Kidney (tissue), 14 donors: ENCODE measurements around the gene PAQR6. TPM values are rescaled to one million over a fixed set of nuclear protein-coding genes. Genes with fewer than 3 reads are reported as not detected.

Experiments
- DNase-seq, 5 donors: peaks; one replicate each; pipeline ENCODE4 v3.0.0-alpha.2; 2013 to 2020
- FAIRE-seq: peaks from 2 replicates; lab custom pipeline; 2012; peaks lifted over from hg19 to GRCh38; lab: Jason Lieb, UNC
- H3K27ac ChIP-seq, 2 donors: one replicate each; pipeline ENCODE4 v1.7.0; 2013; ENCODE audit warnings: low read depth in 2 of 2, low read length in 2 of 2, inconsistent platforms in 1 of 2
- H3K27me3 ChIP-seq: one replicate; pipeline ENCODE4 v1.7.1; 2013; ENCODE audit warnings: low read length, inconsistent platforms; ENCODE audit not compliant: control insufficient read depth, insufficient read depth
- H3K36me3 ChIP-seq, 3 donors: one replicate each; pipeline versions ENCODE4 v1.7.0 to v1.7.1; 2013; ENCODE audit warnings: low read length in 3 of 3, control low read depth in 1 of 3, inconsistent platforms in 1 of 3; ENCODE audit not compliant: insufficient read depth in 3 of 3, control insufficient read depth in 2 of 3
- H3K4me1 ChIP-seq, 3 donors: one replicate each; pipeline versions ENCODE4 v1.7.0 to v1.7.1; 2013; ENCODE audit warnings: low read length in 3 of 3, inconsistent platforms in 1 of 3, low read depth in 1 of 3; ENCODE audit not compliant: control insufficient read depth in 2 of 3, insufficient read depth in 2 of 3
- H3K4me3 ChIP-seq, 3 donors: one replicate each; pipeline versions ENCODE4 v1.7.0 to v1.8.1; 2013; ENCODE audit warnings: low read length in 3 of 3, control low read depth in 1 of 3, inconsistent platforms in 1 of 3
- H3K9ac ChIP-seq, 3 donors: one replicate each; pipeline versions ENCODE4 v1.7.0 to v1.7.1; 2013; ENCODE audit warnings: low read length in 3 of 3, control low read depth in 1 of 3, inconsistent platforms in 1 of 3
- H3K9me3 ChIP-seq, 3 donors: one replicate each; pipeline versions ENCODE4 v1.7.0 to v1.7.1; 2013; ENCODE audit warnings: low read length in 3 of 3, control low read depth in 1 of 3, inconsistent platforms in 1 of 3; ENCODE audit not compliant: control insufficient read depth in 2 of 3, insufficient read depth in 1 of 3
- CTCF ChIP-seq: IDR thresholded peaks from 3 replicates; pipeline ENCODE4 v1.5.1; 2012; ENCODE audit warnings: mild to moderate bottlenecking, moderate library complexity, borderline replicate concordance; ENCODE audit not compliant: insufficient read depth; ENCODE audit errors: extremely low read depth
- intact Hi-C: fragments of 100-400 bp; cut with DNase I; formaldehyde crosslinking; loops from one replicate; pipeline ENCODE4 v1.11.1; 2022
- polyA plus RNA-seq: library from polyadenylated mRNA; stranded (reverse); fragments of 350-450 nt; fragmentation: Illumina TruSeq; extraction: RNeasy Lipid Tissue Mini Kit (QIAGEN cat#74804); gene quantifications from one replicate; pipeline ENCODE4 v1.2.3, GENCODE V29; 2014; ENCODE audit warnings: low read depth, low replicate concordance; ENCODE audit not compliant: insufficient read depth
- total RNA-seq: library from RNA; stranded (reverse); fragmentation: NEBNext Ultra II Directional; extraction: Animal tissue kit (Norgen Biotek cat#: 25700); gene quantifications from one replicate; pipeline ENCODE4 v1.2.1, GENCODE V29; 2021
- donor health status: control.
- donor health status: control.
- donor health status: control.
- donor health status: control.
- donor health status: control.
- donor health status: DM: yes; HTN: yes; CAD: no.
- donor health status: Normal renal cell carcinoma (clear cell type).

Gene PAQR6
- total and polyA plus RNA-seq, 2 donors from 2014 or later, result 2.0 to 4.2 TPM

- H3K4me3 ChIP-seq, result no peak overlapping the region
- FAIRE-seq (no peak), DNase-seq (no peak)
- H3K36me3 ChIP-seq, result peaks cover 4 to 77% (median 62%) of the 10 kb centered on the region in 3 donors
- H3K9me3 ChIP-seq, result no peaks in the 10 kb centered on the region
- H3K9ac ChIP-seq, result no peak overlapping the region
- no peaks in the 10 kb centered on the region for H3K27me3 ChIP-seq
- TF ChIP-seq CTCF, result no peak
- intact Hi-C loops, result no loop called here
- no peaks in the 10 kb centered on the region for H3K4me1 ChIP-seq
- H3K27ac ChIP-seq, result no peak overlapping the region
Measured at GRCh38 chr1:156262461-156263287, 14.8 kb upstream of the PAQR6 start.

DNA sequence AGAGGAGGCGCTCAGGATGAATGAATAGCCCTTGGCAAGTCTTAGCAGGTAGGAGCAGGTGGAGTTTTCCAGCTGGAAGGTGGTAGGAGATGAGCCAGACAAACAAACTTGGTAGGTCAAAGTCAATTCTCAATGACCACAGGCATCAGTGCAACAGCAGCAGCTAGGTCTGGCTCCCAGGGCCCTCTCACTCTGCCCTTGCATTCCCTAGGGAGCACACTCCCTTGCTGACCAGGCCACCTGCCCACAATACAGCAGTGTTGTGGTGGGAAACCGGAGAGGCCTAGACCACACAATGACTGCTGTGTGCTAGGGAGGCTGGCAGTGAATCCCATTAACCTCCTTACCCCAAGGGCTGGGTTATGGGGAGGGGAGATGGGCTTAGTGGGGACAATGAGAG, 13.0 kb upstream of the PAQR6 start:
- FAIRE-seq (no peak), DNase-seq (no peak)
- no peak overlapping the region for H3K4me3 ChIP-seq
- H3K36me3 ChIP-seq, result peaks cover 0 to 71% (median 55%) of the 10 kb centered on the region in 3 donors
- no peaks in the 10 kb centered on the region for H3K9me3 ChIP-seq
- no peaks in the 10 kb centered on the region for H3K4me1 ChIP-seq
- no peak for TF ChIP-seq CTCF
- H3K27ac ChIP-seq, result no peak overlapping the region
- H3K9ac ChIP-seq, result no peak overlapping the region
- H3K27me3 ChIP-seq, result no peaks in the 10 kb centered on the region
- intact Hi-C loops, result no loop called here

- intact Hi-C loops, result no loop called here
- Histone ChIP-seq H3K27ac (no peak overlapping the region), H3K9me3 (no peaks in the 10 kb centered on the region), H3K36me3 (peaks cover 0 to 63% (median 50%) of the 10 kb centered on the region in 3 donors), H3K27me3 (no peaks in the 10 kb centered on the region), H3K4me1 (no peaks in the 10 kb centered on the region), H3K9ac (no peak overlapping the region), H3K4me3 (no peak overlapping the region)
- peak in 2 of 5 donors; percentile 4 to 48 for DNase-seq
- no peak for FAIRE-seq
- TF ChIP-seq CTCF, result no peak
Measured at GRCh38 chr1:156259805-156260204, 11.9 kb upstream of the PAQR6 start.
